ENCODE data around the gene SPDYE17.
"Not testable (repeated sequence)": the region's sequence is repeated elsewhere in the genome, so short reads cannot be mapped to it uniquely, and the experiment has no call there.

Gene SPDYE17, protein sequence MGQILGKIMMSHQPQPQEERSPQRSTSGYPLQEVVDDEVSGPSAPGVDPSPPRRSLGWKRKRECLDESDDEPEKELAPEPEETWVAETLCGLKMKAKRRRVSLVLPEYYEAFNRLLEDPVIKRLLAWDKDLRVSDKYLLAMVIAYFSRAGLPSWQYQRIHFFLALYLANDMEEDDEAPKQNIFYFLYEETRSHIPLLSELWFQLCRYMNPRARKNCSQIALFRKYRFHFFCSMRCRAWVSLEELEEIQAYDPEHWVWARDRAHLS

DNA sequence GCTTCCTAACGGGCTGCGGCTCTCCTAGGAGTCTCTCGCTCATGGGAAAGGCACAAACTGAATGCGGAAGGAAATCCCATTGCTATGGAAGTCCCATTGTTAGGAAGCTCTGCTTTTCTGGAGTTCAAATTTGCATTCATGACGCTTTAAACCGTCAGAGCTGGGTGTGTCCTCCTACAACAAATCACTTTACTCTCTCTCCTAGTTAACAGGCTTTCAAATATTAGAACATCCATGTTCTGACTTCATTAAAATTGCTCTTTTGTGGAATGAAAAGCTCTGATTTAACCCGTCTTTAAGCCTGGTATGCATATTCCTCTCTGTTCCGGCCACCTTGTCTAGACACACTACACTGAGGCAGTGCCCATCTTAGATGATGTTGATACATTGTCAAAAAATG, at the start of gene SPDYE17:
TSS of gene SPDYE17 (minus strand) at position 101 of the 400 bp plus-strand sequence. CDS start 1,791 bp downstream, outside the sequence.
- DNase-seq: not testable (repeated sequence)

GRCh38 chr7:77080236-77080635, 48.1 kb upstream of the SPDYE17 start:
- DNase-seq: not testable (repeated sequence)

GRCh38 chr7:77079624-77080023, 47.5 kb upstream of the SPDYE17 start:
- not testable (repeated sequence) for DNase-seq

DNA sequence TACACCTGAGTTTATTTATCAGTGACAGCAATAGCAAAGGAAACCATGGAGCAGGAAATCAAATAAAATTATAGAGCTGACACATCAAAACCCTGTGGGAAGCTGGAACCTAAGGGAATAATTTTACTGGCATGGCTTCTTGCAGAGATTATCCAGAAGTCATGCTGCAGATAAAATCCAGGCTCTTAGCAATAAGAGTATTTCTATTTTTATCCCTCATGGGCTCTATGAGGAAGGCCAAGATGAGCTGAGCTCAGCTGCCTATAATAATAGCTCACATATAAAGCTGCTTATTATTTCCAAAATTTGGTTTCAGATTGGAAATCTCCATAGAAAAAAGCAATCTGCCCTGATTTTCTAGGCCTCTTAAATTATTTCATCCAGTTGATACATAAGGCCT, 47.0 kb upstream of the SPDYE17 start:
- DNase-seq: not testable (repeated sequence)

DNA sequence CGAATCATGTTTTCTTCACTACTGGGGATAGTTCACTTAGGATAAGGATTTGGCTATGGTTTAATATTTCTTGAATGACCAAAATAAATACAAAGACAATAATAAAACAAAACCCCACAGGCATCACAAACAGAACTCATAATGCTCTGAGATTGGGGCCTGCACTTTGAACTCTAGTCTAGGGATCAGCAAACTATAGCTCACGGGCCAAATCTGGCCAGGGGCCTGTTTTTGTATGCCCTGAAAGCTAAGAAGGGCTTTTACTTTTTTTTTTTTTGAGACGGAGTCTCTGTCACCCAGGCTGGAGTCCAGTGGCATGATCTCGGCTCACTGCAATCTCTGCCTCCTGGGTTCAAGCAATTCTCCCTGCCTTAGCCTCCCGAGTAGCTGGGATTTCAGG, 44.9 kb upstream of the SPDYE17 start:
- DNase-seq: not testable (repeated sequence)

DNA sequence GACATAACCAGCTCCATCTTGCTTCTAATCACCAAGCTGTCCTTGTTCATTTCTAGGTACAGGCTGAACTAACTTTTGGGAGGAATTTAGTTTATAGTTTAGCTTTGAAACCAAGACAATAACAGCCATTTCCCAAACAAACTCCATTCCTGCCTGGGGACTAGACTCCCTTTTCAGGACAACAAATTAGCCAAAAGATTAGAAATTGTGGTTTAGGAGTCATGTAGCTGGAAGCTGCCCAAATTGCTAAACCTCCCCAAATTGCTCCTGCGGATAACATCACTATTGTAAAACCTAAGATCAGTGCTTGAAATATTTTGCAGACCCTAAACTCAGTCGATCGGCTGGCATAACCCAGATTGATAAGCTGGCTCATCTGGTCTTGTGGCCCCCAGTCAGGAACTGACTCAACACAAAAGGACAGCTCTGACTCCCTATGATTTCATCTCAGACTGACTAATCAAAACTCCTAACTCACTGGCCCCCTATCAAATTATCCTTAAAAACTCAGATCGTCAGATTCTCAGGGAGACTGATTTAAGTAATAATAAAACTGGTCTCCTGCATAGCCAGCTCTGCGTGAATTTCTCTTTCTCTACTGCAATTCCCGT, 42.7 kb upstream of the SPDYE17 start:
- DNase-seq: not testable (repeated sequence)

GRCh38 chr7:77071108-77071507, 38.9 kb upstream of the SPDYE17 start:
- DNase-seq: not testable (repeated sequence)

DNA sequence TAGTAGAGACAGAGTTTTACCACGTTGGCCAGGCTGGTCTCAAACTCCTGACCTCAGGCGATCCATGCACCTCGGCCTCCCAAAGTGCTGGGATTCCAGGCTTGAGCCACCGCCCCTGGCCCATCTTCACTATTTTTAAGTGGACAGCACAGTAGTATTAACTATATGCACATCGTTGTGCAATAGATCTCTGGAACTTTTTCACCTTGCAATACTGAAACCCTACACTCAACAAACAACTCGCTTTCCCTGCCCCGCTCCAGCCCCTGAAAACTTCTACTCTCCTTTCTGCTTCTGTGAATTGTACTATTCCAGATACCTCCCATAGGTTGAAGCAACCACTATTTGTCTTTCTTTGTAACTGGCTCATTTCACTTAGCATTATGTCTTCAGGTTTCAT, 33.7 kb upstream of the SPDYE17 start:
- DNase-seq: not testable (repeated sequence)

DNA sequence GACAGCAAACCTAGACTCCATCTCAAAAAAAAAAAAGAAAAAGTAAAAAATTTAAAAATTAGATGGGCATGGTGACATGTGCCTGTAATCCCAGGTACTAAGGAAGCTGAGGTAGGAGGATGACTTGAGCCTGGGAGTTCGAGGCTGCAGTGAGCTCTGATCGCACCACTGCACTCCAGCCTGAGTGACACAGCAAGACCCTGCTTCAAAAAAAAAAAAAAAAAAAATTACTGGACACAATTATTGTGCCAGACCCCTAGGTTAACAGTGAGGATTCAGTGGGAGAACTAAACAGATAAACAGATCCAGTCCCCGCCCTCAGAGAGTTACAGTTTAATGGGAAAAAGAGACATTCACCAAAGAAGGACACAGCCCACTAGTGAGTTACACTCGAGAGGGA, 31.6 kb upstream of the SPDYE17 start:
- not testable (repeated sequence) for DNase-seq

DNA sequence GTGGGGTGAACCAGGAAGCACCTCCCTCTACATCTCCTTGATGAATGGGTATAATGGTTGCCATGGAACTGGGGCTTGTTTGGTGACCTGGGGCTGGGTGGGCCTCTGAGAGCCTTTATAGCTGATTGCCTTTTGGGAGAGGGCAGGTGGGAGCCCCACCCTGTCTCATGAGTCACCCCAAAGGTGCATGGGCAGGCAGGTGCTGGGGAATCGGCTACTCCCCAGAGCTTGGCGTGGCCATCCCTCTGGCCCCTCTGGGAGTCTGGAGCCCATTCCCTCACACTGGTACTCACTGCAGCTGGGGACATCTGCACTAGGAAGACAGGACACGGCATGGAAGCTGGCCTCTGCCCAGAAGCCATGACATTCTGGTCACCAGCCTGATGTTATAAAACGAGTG, 30.4 kb upstream of the SPDYE17 start, which contains the start of gene SPDYE18:
TSS of gene SPDYE18 (minus strand) at position 2 of the 400 bp plus-strand sequence. CDS start 2,046 bp downstream, outside the sequence.
- not testable (repeated sequence) for DNase-seq

- not testable (repeated sequence) for DNase-seq
Measured at GRCh38 chr7:77026349-77026748, 5.8 kb downstream of the SPDYE17 start.

DNA sequence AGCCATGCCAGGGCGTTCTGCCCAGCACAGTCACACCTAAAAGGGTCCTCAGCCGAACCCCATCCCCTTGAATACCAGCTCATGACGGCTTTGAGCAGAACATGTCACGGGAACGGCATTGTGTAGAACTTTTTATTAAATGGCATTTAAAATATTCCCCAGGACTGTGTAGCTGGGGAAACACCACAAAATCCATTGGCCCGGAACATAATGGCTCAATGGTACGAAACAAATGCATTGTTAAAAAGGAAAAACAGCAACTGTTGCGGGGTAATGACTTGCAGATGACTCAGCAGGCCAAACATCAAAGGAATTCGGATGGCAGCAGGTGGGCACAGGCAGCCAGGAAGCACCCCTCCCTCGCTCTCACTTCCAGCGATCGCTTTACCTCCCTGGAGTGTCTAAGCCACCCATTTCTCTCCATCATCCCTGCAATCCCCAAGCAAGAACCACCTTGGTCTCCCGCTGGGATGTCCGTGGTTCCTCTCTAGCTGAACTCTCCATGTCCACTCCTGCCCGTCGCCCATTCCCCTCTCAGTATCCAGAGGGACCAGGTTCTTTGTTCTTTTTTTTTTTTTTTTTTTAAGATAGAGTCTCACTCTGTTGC, 22.0 kb downstream of the SPDYE17 start:
- not testable (repeated sequence) for DNase-seq

DNA sequence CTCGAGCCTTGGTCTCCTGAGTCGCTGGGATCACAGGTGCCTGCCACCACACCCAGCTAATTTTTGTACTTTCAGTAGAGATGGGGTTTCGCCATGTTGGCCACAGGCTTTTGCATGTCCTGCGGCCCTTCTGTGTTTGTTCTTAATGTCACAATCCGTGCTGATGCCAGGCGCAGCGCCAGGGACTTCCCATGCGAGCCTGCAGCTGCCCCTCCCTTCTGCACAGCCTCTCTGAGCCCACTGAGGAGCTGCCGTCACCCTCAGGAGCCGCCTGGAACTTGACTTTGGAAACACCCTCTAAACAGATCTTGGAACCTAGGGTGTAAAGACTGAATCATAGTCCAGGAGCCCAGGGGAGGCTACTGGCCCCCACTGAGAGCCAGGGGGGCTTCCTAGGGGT, 24.2 kb downstream of the SPDYE17 start:
- not testable (repeated sequence) for DNase-seq

GRCh38 chr7:77006127-77007110, 25.7 kb downstream of the SPDYE17 start:
- DNase-seq: not testable (repeated sequence)

GRCh38 chr7:77005461-77006057, 26.6 kb downstream of the SPDYE17 start:
- DNase-seq: not testable (repeated sequence)

DNA sequence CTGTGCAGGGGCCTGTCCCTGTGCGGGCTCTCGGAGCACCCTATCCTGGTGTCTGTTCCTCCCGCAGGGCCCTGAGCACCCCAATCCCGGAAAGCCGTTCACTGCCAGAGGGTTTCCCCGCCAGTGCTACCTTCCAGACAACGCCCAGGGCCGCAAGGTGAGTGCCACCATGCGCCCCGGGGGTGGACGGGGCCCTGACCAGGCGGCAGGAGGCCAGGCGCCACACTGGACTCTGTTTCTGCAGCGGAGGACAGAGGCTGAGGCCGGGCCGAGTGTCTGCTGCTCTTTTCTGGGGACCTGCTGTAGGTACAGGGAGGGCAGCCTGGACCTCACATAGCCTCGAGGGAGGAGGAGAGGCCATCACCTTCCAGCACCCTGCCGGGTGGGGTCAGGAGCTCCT, 28.0 kb downstream of the SPDYE17 start:
- DNase-seq: not testable (repeated sequence)

GRCh38 chr7:77003241-77003640, 28.9 kb downstream of the SPDYE17 start:
- DNase-seq: not testable (repeated sequence)

DNA sequence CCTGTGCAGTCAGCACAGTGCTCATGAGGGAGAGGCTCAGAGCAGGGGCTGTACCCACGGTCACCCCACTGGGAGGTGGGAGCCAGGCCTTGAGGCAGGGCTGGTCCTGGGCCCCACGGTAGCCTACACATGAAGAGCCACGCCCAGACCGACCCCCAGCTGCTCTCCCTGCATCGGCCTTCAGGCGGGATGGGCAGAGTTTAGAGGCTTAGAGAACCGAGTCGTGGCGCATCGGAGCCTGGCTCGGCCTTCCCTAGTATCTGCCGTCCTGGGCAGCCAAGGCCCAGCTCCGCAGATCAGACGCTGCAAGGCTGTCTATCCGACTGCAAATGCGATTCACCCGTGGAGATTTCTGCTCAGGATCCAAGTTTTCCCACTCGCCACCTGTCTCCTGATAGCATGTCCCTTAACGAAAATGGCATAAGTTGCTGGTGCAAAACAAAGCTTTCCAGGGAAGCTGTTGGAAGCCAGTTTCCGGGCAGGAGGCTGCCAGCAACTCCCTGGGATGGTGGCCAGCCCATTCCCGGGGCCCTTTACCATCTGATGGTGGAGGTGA, 29.4 kb downstream of the SPDYE17 start:
- DNase-seq: not testable (repeated sequence)

- DNase-seq: not testable (repeated sequence)
Measured at GRCh38 chr7:77002104-77002503, 30.1 kb downstream of the SPDYE17 start.

- not testable (repeated sequence) for DNase-seq
Measured at GRCh38 chr7:76999474-77000107, 32.6 kb downstream of the SPDYE17 start.

DNA sequence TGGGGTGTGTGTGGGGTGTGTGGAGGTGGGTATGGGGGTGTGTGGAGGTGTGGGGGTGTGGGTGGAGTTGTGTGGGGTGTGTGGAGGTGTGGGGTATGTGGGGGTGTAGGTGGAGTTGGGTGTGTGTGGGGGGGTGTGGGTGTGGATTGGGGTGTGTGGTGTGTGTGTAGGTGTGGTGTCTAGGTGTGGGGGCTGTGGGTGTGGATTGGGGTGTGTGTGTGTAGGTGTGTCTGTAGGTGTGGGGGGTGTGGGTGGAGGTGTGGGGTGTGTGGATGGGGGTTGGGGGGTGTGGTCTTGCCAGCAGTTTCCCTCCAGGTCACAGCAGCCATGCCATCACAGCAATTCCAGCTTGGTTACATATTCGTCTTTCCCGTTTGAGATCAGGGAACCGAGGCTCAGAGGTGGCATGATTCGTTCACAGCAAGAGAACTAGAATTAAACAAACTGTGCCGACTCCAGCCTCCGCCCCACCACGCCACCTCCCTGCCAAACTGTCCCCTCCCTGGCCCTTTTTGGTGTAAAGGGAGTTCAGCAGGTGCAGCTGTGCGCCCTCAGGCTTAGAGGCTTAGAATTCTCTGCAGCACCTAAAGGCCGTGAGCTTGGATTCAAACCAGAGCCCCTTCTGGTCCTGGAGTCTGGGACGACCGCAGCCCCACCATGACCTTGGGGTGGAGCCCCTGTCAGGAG, 33.3 kb downstream of the SPDYE17 start:
- DNase-seq: not testable (repeated sequence)
